AG20443 (cell line): ENCODE results near the gene NRTN.
"Not testable (repeated sequence)": the region's sequence is repeated elsewhere in the genome, so short reads cannot be mapped to it uniquely, and the experiment has no call there.

Experiments used
- DNase-seq: peaks from one replicate; pipeline ENCODE4 v3.0.0; 2012; ENCODE audit warnings: low spot score, mixed read lengths

NRTN gene

GRCh38 chr19:5804516-5805461 lies at the start of gene NRTN:
TSS of gene NRTN (plus strand) at chr19:5805067. CDS start at chr19:5824166, 19,099 bp downstream.
- DNase-seq = peak; percentile 56

- DNase-seq = no peak
Measured at GRCh38 chr19:5762608-5763217, 42.2 kb upstream of the NRTN start.

- no peak for DNase-seq
Measured at GRCh38 chr19:5765220-5765619, 39.6 kb upstream of the NRTN start.

GRCh38 chr19:5767949-5768348 lies 36.9 kb upstream of the NRTN start:
- DNase-seq = no peak

GRCh38 chr19:5772416-5772815 lies 32.5 kb upstream of the NRTN start:
- DNase-seq = no peak

- no peak for DNase-seq
Measured at GRCh38 chr19:5773276-5773675, 31.6 kb upstream of the NRTN start.

GRCh38 chr19:5774921-5775320 lies 29.9 kb upstream of the NRTN start:
- no peak for DNase-seq

GRCh38 chr19:5775668-5776309 lies 29.1 kb upstream of the NRTN start:
- peak; percentile 48 for DNase-seq

- no peak for DNase-seq
Measured at GRCh38 chr19:5778402-5778801, 26.5 kb upstream of the NRTN start.

- not testable (repeated sequence) for DNase-seq
Measured at GRCh38 chr19:5780916-5781315, 24.0 kb upstream of the NRTN start.

GRCh38 chr19:5782322-5782721 lies 22.5 kb upstream of the NRTN start:
- DNase-seq = no peak

GRCh38 chr19:5782945-5783919 lies 21.6 kb upstream of the NRTN start:
- DNase-seq = no peak

GRCh38 chr19:5784581-5785147 lies 20.2 kb upstream of the NRTN start, which contains the start of gene PRR22:
TSS of gene PRR22 (minus strand) at chr19:5784746. CDS start at chr19:5784660, 86 bp downstream.
- DNase-seq = no peak

GRCh38 chr19:5785423-5785822 lies 19.4 kb upstream of the NRTN start:
- DNase-seq = no peak

GRCh38 chr19:5786593-5787408 lies 18.1 kb upstream of the NRTN start:
- no peak for DNase-seq

- no peak for DNase-seq
Measured at GRCh38 chr19:5787409-5788182, 17.3 kb upstream of the NRTN start.

- no peak for DNase-seq
Measured at GRCh38 chr19:5788422-5788821, 16.4 kb upstream of the NRTN start.

GRCh38 chr19:5789351-5789761 lies 15.5 kb upstream of the NRTN start:
- DNase-seq = no peak

- DNase-seq = no peak
Measured at GRCh38 chr19:5789886-5790558, 14.8 kb upstream of the NRTN start.
